Fibroblast of lung (primary cell): ENCODE results near the gene ABCC10. TPM values are rescaled to one million over a fixed set of nuclear protein-coding genes. Genes with fewer than 3 reads are reported as not detected.
"Not testable (repeated sequence)": the region's sequence is repeated elsewhere in the genome, so short reads cannot be mapped to it uniquely, and the experiment has no call there.

Source experiments
- DNase-seq, 2 donors: peaks; one replicate each; pipeline versions ENCODE4 v3.0.0 to v3.0.0-alpha.2; 2010; ENCODE audit warnings: low read depth in 2 of 2
- H2AFZ ChIP-seq: 2 replicates; pipeline ENCODE4 v1.5.1; 2012; ENCODE audit warnings: low read length, control low read depth, inconsistent platforms
- H3K27ac ChIP-seq: 2 replicates; pipeline ENCODE4 v1.5.1; 2011; ENCODE audit warnings: low read length, control low read depth; ENCODE audit not compliant: insufficient read depth
- H3K27me3 ChIP-seq: 2 replicates; pipeline ENCODE4 v1.5.1; 2011; ENCODE audit warnings: mild to moderate bottlenecking, low read length; ENCODE audit not compliant: control insufficient read depth, insufficient read depth
- H3K36me3 ChIP-seq: 2 replicates; pipeline ENCODE4 v1.5.1; 2011; ENCODE audit warnings: low read length; ENCODE audit not compliant: control insufficient read depth, insufficient read depth
- H3K4me1 ChIP-seq: 2 replicates; pipeline ENCODE4 v1.5.1; 2011; ENCODE audit warnings: low read length; ENCODE audit not compliant: control insufficient read depth, insufficient read depth; ENCODE audit errors: extremely low read depth
- H3K4me2 ChIP-seq: 2 replicates; pipeline ENCODE4 v1.5.1; 2011; ENCODE audit warnings: low read length, control low read depth; ENCODE audit not compliant: insufficient read depth; ENCODE audit errors: extremely low read depth
- H3K4me3 ChIP-seq, 4 experiments: fragments of 200-600 bp in 1 of 4; sonication (generic) in 1 of 4; replicated peaks in 1 of 4; 2 replicates each; pipeline ENCODE4 v1.5.1; 2011 to 2016; ENCODE audit warnings: low read length in 4 of 4, low read depth in 3 of 4, mild to moderate bottlenecking in 3 of 4, control low read depth in 2 of 4, inconsistent platforms in 1 of 4, mixed read lengths in 1 of 4; ENCODE audit not compliant: insufficient read depth in 1 of 4; ENCODE audit errors: control extremely low read depth in 1 of 4
- H3K79me2 ChIP-seq: 2 replicates; pipeline ENCODE4 v1.5.1; 2012; ENCODE audit warnings: mild to moderate bottlenecking, low read length, inconsistent platforms; ENCODE audit not compliant: control insufficient read depth, insufficient read depth
- H3K9ac ChIP-seq: 2 replicates; pipeline ENCODE4 v1.5.1; 2011; ENCODE audit warnings: mild to moderate bottlenecking, low read length, control low read depth; ENCODE audit not compliant: insufficient read depth
- H3K9me3 ChIP-seq: 2 replicates; pipeline ENCODE4 v1.5.1; 2012; ENCODE audit warnings: low read depth, low read length; ENCODE audit not compliant: control insufficient read depth, insufficient read depth
- H4K20me1 ChIP-seq: 2 replicates; pipeline ENCODE4 v1.5.1; 2011; ENCODE audit warnings: low read length; ENCODE audit not compliant: control insufficient read depth, insufficient read depth; ENCODE audit errors: extremely low read depth
- EZH2 ChIP-seq: IDR thresholded peaks from 2 replicates; pipeline ENCODE4 v1.5.1; 2012; ENCODE audit warnings: low read length, control low read depth, mild to moderate bottlenecking; ENCODE audit errors: missing control alignments
- polyA plus RNA-seq, 2 donors: library from polyadenylated mRNA; depleted of rRNA in 1 of 2; stranded (reverse) in 1 of 2; unstranded in 1 of 2; fragments of >200 nt; gene quantifications; 2 replicates each; pipeline ENCODE4 v1.2.1, GENCODE V29; 2011 to 2012; ENCODE audit warnings: missing spikeins in 1 of 2
- total RNA-seq: library from RNA; depleted of rRNA; stranded (reverse); fragments of >200 nt; gene quantifications from 2 replicates; pipeline ENCODE4 v1.2.1, GENCODE V29; 2014
- TF ChIP-seq, protein P1 (sequence below), 2 donors: IDR thresholded peaks in 1 of 2; conservative IDR thresholded peaks in 1 of 2; 1 replicate in 1 of 2; 2 replicates in 1 of 2; pipeline ENCODE4 v1.5.1; 2011 to 2012; ENCODE audit warnings: low read length in 2 of 2, control low read depth in 1 of 2, inconsistent platforms in 1 of 2, low read depth in 1 of 2, mild to moderate bottlenecking in 1 of 2

ABCC10 gene
- total and polyA plus RNA-seq, 2 donors (not counting 1 experiment from before 2014, with no cell fraction given), result 8.9 to 23.1 TPM

DNA sequence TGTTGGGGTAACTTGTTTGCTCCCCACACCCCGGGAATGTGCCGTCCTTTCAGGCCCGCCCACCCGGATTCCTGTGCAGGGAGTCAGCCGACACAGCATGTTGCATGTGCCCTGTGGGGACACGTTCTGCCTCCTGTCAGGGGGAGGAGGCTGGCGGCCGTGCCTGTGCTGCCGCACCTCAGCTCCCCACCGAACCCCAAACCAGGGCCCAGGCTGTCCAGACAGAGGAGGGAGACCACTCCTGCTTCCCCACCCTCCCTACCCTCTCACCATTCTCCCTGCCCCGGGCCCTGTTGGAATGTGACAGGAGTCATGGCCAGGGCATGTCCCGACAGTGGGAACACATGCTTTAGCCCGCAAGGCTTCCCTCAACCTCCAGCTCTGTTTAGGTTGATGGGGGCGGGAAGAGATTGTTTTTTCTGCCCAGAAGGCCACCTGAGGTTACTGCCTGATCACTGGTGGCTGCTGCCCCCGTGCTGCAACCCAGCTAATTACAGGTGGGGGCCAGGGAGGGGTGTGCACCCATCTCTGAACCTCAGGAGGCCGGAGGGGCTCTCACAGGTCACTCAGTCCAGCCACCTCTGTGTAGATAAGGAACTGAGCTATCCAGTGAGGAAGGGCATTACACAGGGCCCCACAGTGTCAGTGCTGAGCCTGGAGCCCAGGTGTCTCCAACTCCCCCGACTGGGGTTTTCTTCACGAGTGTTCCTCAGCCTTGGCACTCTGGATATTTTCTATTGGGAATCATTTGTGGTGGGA is 69.2 kb downstream of the ABCC10 start:
- H3K27ac ChIP-seq, result peak overlapping the region; percentile 26
- H3K9me3 ChIP-seq, result no peaks in the 10 kb centered on the region
- no peak overlapping the region for H3K9ac ChIP-seq
- no peaks in the 10 kb centered on the region for H3K27me3 ChIP-seq
- peaks cover 4% of the 10 kb centered on the region for H3K79me2 ChIP-seq
- peak; percentile 47 to 68 for DNase-seq
- H2AFZ ChIP-seq, result no peak overlapping the region
- TF ChIP-seq, protein P1, sequence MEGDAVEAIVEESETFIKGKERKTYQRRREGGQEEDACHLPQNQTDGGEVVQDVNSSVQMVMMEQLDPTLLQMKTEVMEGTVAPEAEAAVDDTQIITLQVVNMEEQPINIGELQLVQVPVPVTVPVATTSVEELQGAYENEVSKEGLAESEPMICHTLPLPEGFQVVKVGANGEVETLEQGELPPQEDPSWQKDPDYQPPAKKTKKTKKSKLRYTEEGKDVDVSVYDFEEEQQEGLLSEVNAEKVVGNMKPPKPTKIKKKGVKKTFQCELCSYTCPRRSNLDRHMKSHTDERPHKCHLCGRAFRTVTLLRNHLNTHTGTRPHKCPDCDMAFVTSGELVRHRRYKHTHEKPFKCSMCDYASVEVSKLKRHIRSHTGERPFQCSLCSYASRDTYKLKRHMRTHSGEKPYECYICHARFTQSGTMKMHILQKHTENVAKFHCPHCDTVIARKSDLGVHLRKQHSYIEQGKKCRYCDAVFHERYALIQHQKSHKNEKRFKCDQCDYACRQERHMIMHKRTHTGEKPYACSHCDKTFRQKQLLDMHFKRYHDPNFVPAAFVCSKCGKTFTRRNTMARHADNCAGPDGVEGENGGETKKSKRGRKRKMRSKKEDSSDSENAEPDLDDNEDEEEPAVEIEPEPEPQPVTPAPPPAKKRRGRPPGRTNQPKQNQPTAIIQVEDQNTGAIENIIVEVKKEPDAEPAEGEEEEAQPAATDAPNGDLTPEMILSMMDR (conservative IDR thresholded peaks at IDR 0.05 in 1 of 2, IDR thresholded peaks at IDR 0.05 in 1 of 2; ENCODE audit: low read depth in 1 of 2, low read length in 2 of 2), result peak; percentile 40 to 59
- no peak for TF ChIP-seq EZH2
- peaks cover 10% of the 10 kb centered on the region for H3K36me3 ChIP-seq
- H3K4me1 ChIP-seq, result peaks cover 24% of the 10 kb centered on the region
- H3K4me2 ChIP-seq, result no peak overlapping the region
- H3K4me3 ChIP-seq, result no peak overlapping the region
- no peaks in the 10 kb centered on the region for H4K20me1 ChIP-seq

DNA sequence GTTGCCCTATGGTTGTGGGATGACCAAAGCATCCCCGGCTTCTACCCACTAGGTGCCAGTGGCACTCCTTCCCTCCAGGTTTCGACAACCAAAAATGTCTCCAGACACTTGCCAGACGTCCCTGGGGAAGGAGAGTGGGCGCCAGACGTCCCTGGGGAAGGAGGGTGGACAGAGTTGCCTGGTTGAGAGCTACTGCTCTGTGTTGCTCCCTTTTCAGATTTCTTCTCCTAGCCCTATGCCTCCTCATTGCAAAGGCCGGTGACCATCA is 69.7 kb downstream of the ABCC10 start:
- peaks cover 21% of the 10 kb centered on the region for H3K4me1 ChIP-seq
- no peak overlapping the region for H3K4me3 ChIP-seq
- DNase-seq, result no peak
- no peaks in the 10 kb centered on the region for H3K9me3 ChIP-seq
- H3K27ac ChIP-seq, result no peak overlapping the region
- peaks cover 4% of the 10 kb centered on the region for H3K79me2 ChIP-seq
- no peak overlapping the region for H3K4me2 ChIP-seq
- peaks cover 10% of the 10 kb centered on the region for H3K36me3 ChIP-seq
- no peak overlapping the region for H2AFZ ChIP-seq
- H3K9ac ChIP-seq, result no peak overlapping the region
- no peaks in the 10 kb centered on the region for H4K20me1 ChIP-seq
- no peaks in the 10 kb centered on the region for H3K27me3 ChIP-seq
- TF ChIP-seq EZH2, result no peak
- TF ChIP-seq, protein P1 (conservative IDR thresholded peaks at IDR 0.05 in 1 of 2, IDR thresholded peaks at IDR 0.05 in 1 of 2; ENCODE audit: low read depth in 1 of 2, low read length in 2 of 2), result no peak

DNA sequence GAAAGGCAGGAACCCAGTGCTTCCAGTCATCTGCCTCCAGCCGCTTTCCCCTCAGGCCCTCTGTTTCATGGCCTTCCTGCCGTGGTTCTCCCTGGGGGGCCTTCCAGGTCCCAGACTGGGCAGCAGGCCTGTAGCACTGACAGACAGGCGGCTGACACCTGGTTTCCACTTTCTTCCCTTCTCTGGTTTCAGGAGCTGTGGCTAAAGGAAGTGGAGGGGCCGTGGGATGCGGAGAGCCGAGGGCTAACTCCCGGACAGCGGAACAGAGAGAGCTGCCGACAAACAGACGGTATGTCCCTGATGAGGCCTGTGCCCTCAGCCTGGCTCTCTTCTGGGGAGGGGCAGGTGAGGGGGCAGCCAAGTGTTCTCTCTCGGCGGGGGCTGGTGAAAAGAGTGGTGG is 70.3 kb downstream of the ABCC10 start:
- H3K27ac ChIP-seq, result no peak overlapping the region
- TF ChIP-seq, protein P1 (conservative IDR thresholded peaks at IDR 0.05 in 1 of 2, IDR thresholded peaks at IDR 0.05 in 1 of 2; ENCODE audit: low read depth in 1 of 2, low read length in 2 of 2), result no peak
- TF ChIP-seq EZH2, result no peak
- H3K4me3 ChIP-seq, result no peak overlapping the region
- no peak for DNase-seq
- no peaks in the 10 kb centered on the region for H4K20me1 ChIP-seq
- no peak overlapping the region for H3K9ac ChIP-seq
- H3K27me3 ChIP-seq, result no peaks in the 10 kb centered on the region
- H3K4me1 ChIP-seq, result peaks cover 16% of the 10 kb centered on the region
- no peak overlapping the region for H3K4me2 ChIP-seq
- H2AFZ ChIP-seq, result no peak overlapping the region
- H3K36me3 ChIP-seq, result peaks cover 10% of the 10 kb centered on the region
- no peaks in the 10 kb centered on the region for H3K9me3 ChIP-seq
- H3K79me2 ChIP-seq, result peaks cover 4% of the 10 kb centered on the region

DNA sequence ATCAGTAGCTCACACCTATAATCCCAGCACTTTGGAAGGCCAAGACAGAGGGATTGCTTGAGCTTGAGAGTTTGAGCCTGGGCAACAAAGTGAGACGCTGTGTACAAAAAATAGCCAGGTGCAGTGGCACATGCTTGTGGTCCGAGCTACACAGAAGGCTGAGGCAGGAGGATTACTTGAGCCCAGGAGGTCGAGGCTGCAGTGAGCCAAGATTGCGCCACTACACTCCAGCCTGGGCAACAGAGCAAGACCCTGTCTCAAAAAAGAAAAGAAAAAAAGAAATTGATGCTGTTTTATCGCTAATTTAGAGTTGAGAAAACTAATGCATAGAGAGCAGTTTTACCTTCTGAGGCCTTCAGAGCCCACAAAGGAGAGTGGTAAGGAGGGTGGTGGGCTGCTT is 71.0 kb downstream of the ABCC10 start:
- H3K4me2 ChIP-seq, DNase-seq, H2AFZ ChIP-seq, H3K4me3 ChIP-seq, H3K27ac ChIP-seq, H3K27me3 ChIP-seq, H3K79me2 ChIP-seq, H3K9ac ChIP-seq, H4K20me1 ChIP-seq, H3K9me3 ChIP-seq: not testable (repeated sequence)
- Histone ChIP-seq H3K4me1 (peaks cover 16% of the 10 kb centered on the region), H3K36me3 (peaks cover 13% of the 10 kb centered on the region)
